ENCODE measurements around the gene DISP3.

The DISP3 gene

DNA sequence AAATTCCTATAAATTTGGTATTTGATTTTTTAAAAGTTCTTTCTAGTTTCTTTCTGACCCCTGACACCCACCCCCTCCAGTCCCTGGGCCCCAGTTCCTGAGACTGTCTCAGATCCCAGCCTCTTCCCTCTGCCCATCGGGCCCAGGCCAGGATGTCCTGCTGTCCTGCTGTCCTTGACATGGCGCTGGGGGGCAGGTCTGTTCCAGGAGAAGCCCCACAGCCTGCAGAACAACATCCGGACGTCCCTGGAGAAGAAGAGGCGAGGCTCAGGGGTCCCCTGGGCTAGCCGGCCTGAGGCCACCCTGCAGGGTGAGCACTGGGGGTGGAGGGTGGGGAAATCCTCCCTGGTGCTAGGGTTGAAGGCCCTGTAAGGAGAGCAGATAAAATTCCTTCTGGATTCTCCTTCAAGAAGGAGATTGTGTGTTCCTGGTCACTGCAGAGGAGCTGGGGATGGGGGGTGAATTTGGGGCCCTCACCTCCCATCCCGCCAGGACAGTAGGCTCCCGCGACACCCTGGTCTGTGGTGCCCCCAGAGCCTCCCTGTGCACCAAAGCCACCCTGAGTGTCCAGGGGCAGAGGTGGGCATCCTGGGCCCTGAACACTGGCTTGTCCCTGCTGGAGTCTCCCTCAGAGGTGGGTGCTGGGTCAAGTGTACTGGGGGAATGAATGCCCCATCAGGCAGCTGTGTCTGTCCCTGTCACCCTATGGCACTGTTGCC, 45.0 kb downstream of the DISP3 start:
- no peaks in the 10 kb centered on the region for H3K4me1 ChIP-seq (ENCODE audit: control insufficient read depth, insufficient read depth, low read length)
- H3K9ac ChIP-seq (ENCODE audit: low read length in 2 of 2) = no peak overlapping the region
- peaks cover 0 to under 1% of the 10 kb centered on the region in 2 donors for H3K27me3 ChIP-seq (ENCODE audit: control insufficient read depth in 1 of 2, insufficient read depth in 2 of 2, low read length in 2 of 2)
- no peak overlapping the region for H3K27ac ChIP-seq (ENCODE audit: low read length)
- no peaks in the 10 kb centered on the region for H3K36me3 ChIP-seq (ENCODE audit: control insufficient read depth in 2 of 2, insufficient read depth in 2 of 2, low read length in 2 of 2)
- no peaks in the 10 kb centered on the region for H3K9me3 ChIP-seq (ENCODE audit: control insufficient read depth in 2 of 2, low read length in 2 of 2)
- H3K4me3 ChIP-seq (ENCODE audit: low read length in 2 of 2) = no peak overlapping the region

DNA sequence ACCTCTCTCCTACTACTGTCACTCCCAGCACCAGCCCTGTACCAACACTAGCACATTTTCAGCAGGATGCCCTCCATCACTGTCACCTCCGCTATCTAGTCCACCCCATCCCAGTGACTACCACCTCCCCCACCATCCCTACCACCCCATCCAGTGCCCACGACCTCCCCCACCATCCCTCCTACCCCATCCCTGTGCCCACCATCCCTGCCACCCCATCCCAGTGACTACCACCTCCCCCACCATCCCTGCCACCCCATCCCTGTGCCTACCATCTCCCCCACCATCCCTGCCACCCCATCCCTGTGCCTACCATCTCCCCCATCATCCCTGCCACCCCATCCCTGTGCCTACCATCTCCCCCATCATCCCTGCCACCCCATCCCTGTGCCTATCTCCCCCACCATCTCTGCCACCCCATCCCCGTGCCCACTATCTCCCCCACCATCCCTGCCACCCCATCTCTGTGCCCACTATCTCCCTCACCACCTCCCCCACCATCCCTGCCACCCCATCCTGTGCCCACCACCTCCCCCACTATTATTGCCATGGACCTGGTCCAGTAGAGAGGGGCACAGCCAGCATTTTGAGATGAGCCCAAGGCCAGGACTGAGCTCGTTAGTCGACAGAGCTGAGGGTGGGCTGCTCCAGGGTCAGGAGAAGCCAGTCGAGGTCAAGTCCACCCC, 45.7 kb downstream of the DISP3 start:
- no peaks in the 10 kb centered on the region for H3K27me3 ChIP-seq (ENCODE audit: control insufficient read depth in 1 of 2, insufficient read depth in 2 of 2, low read length in 2 of 2)
- no peaks in the 10 kb centered on the region for H3K9me3 ChIP-seq (ENCODE audit: control insufficient read depth in 2 of 2, low read length in 2 of 2)
- no peaks in the 10 kb centered on the region for H3K36me3 ChIP-seq (ENCODE audit: control insufficient read depth in 2 of 2, insufficient read depth in 2 of 2, low read length in 2 of 2)
- no peak overlapping the region for H3K4me3 ChIP-seq (ENCODE audit: low read length in 2 of 2)
- H3K27ac ChIP-seq (ENCODE audit: low read length) = no peak overlapping the region
- H3K4me1 ChIP-seq (ENCODE audit: control insufficient read depth, insufficient read depth, low read length) = no peaks in the 10 kb centered on the region
- H3K9ac ChIP-seq (ENCODE audit: low read length in 2 of 2) = no peak overlapping the region

DNA sequence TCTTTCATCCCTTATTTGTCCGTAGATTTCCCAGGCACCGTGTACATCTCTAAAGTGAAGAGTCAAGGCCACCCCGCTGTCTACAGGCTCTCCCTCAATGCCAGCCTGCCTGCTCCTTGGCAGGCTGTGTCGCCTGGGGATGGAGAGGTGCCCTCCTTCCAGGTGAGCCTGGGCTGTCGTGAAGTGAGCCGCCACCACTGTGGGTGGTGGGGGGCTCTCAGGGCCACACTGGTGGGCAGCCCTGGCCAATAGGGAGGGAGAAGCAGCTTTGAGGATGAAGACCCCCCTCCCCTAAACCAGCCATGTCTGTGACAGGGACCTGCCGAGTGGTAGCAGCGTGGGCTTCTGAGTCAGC, 46.2 kb downstream of the DISP3 start:
- H3K9me3 ChIP-seq (ENCODE audit: control insufficient read depth in 2 of 2, low read length in 2 of 2) = no peaks in the 10 kb centered on the region
- H3K9ac ChIP-seq (ENCODE audit: low read length in 2 of 2) = no peak overlapping the region
- no peaks in the 10 kb centered on the region for H3K4me1 ChIP-seq (ENCODE audit: control insufficient read depth, insufficient read depth, low read length)
- no peak overlapping the region for H3K4me3 ChIP-seq (ENCODE audit: low read length in 2 of 2)
- no peaks in the 10 kb centered on the region for H3K27me3 ChIP-seq (ENCODE audit: control insufficient read depth in 1 of 2, insufficient read depth in 2 of 2, low read length in 2 of 2)
- H3K27ac ChIP-seq (ENCODE audit: low read length) = no peak overlapping the region
- H3K36me3 ChIP-seq (ENCODE audit: control insufficient read depth in 2 of 2, insufficient read depth in 2 of 2, low read length in 2 of 2) = no peaks in the 10 kb centered on the region

DNA sequence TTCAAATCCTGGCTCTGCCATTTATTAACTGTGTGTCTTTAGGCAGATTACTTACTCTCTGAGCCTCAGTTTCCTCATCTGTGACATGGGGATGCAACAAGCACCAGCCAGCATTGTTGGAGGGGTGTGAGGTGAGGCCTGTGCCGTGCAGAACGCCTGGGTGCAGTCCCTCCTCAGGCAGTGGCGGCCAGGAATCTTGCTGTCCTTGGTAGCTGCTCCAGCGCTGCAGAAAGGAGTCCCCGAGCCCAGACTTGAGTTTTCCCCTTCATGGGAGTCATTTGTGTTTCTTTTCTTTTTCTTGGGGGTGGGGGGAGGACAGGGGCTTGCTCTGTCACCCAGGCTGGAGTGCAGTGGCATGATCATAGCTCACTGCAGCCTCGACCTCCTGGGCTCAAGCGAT, 46.6 kb downstream of the DISP3 start:
- Histone ChIP-seq H3K36me3 (ENCODE audit: control insufficient read depth in 2 of 2, insufficient read depth in 2 of 2, low read length in 2 of 2) (no peaks in the 10 kb centered on the region), H3K9me3 (ENCODE audit: control insufficient read depth in 2 of 2, low read length in 2 of 2) (no peaks in the 10 kb centered on the region), H3K4me3 (ENCODE audit: low read length in 2 of 2) (no peak overlapping the region), H3K4me1 (ENCODE audit: control insufficient read depth, insufficient read depth, low read length) (no peaks in the 10 kb centered on the region), H3K27me3 (ENCODE audit: control insufficient read depth in 1 of 2, insufficient read depth in 2 of 2, low read length in 2 of 2) (no peaks in the 10 kb centered on the region), H3K9ac (ENCODE audit: low read length in 2 of 2) (no peak overlapping the region), H3K27ac (ENCODE audit: low read length) (no peak overlapping the region)

DNA sequence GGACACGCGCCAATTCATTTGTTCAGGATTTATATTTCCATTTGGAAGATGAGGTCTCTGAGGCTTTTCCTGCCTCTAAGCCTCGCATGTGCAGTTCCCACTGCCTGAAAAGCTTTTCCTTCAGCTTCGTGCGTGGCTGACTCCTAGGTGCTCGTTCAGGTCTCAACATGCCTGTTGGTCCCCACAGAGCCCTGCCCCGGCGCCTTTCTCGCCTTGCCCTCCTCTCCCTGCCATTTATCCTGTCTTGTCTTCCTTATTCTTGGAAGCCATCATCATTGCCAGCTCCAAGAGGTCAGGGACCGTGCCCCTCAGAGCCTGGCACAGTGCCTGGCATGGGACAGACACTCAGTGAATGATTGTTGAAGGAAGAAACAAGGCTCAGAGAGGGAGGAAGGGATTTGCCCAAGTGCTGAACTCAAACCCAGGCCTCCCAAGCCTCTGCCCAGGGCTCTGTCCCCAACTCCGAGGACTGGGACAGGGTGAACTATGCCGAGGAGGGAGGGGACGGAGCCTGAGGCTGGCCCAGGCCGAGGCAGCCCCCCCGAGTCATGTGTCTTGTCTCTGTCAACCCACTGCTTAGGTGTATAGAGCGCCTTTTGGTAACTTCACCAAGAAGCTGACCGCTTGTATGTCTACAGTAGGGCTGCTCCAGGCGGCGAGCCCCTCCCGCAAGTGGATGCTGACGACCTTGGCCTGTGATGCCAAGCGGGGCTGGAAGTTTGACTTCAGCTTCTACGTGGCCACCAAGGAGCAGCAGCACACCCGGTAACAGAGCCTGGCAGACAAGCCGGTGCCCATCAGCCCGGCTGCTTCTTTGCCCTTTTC, 47.3 kb downstream of the DISP3 start:
- Histone ChIP-seq H3K9me3 (ENCODE audit: control insufficient read depth in 2 of 2, low read length in 2 of 2) (no peaks in the 10 kb centered on the region), H3K27me3 (ENCODE audit: control insufficient read depth in 1 of 2, insufficient read depth in 2 of 2, low read length in 2 of 2) (peaks cover 0 to 2% of the 10 kb centered on the region in 2 donors), H3K27ac (ENCODE audit: low read length) (no peak overlapping the region), H3K4me3 (ENCODE audit: low read length in 2 of 2) (no peak overlapping the region), H3K4me1 (ENCODE audit: control insufficient read depth, insufficient read depth, low read length) (no peaks in the 10 kb centered on the region), H3K36me3 (ENCODE audit: control insufficient read depth in 2 of 2, insufficient read depth in 2 of 2, low read length in 2 of 2) (no peaks in the 10 kb centered on the region), H3K9ac (ENCODE audit: low read length in 2 of 2) (no peak overlapping the region)

DNA sequence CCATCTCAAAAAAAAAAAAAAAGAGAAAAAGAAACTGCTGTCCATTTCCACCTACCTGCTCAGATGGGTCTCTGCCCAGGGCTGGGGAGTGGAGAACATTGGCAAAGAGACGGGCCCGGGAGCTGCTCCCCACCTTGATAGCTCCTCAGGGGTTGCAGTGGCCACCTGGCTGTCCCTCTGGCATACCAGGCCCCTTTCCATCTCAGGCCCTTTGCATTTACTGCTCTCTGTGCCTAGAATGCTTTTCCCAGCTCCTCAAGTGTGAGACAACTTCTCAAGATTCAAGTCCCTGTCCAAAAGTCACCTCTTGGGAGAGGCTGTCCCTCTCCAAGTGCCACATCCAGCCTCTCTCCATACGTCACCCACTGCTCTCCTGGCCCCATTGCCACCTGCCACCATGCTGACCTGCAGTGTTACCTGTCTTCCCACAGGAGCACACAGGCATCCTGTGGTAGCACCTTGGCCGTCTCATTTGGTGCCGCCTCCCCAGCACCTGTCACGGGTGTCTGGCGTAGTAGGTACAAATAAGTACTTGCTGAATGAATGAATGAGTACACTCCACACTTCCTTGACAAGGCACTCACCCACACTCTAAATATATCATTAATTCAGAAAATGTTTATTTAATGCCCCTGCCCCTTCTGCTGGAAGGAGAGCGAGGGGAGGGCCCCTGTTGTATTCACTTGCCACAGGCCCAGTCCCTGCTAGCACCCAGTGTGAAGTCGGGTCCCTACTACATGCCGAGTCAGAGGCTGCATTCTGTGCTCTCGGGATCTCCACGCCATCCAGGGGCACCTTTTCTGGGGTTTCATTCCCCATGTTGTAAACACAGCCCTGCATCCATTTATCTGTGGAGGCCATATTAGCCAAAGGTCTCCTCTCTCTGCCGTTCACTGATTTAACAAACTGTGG, 48.8 kb downstream of the DISP3 start:
- Histone ChIP-seq H3K27ac (ENCODE audit: low read length) (no peak overlapping the region), H3K9me3 (ENCODE audit: control insufficient read depth in 2 of 2, low read length in 2 of 2) (no peaks in the 10 kb centered on the region), H3K36me3 (ENCODE audit: control insufficient read depth in 2 of 2, insufficient read depth in 2 of 2, low read length in 2 of 2) (no peaks in the 10 kb centered on the region), H3K27me3 (ENCODE audit: control insufficient read depth in 1 of 2, insufficient read depth in 2 of 2, low read length in 2 of 2) (peaks cover 0 to 3% of the 10 kb centered on the region in 2 donors), H3K9ac (ENCODE audit: low read length in 2 of 2) (no peak overlapping the region), H3K4me1 (ENCODE audit: control insufficient read depth, insufficient read depth, low read length) (no peaks in the 10 kb centered on the region), H3K4me3 (ENCODE audit: low read length in 2 of 2) (no peak overlapping the region)

DNA sequence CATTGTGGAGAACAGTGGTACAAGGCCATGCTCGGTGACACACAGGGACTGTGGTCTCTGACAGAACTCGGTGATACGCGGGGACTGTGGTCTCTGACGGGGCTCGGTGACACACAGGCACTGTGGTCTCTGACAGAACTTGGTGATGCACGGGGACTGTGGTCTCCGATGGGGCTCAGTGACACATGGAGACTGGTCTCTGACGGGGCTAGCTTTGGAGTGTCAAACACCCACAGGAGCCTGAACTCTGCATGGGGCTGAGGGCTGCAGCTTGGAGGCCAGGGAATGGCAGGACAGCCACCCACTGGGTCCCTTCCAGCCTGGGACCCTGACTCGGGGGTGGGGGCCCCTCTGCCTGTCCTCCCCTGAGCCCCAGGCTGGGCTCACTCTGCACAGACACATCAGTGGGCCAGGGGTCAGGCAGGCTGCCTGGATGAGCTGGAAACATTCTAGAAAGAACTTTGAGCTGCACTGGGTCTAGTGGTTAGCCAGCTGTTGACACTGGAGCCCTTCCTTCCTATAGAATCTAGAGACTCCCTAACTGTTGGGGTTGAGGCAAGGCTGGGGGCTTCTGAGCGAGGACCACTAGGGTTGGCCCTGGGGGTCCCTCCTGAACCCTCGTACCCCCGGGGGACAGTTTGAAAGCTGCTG, 49.8 kb downstream of the DISP3 start:
- Histone ChIP-seq H3K27me3 (ENCODE audit: control insufficient read depth in 1 of 2, insufficient read depth in 2 of 2, low read length in 2 of 2) (peaks cover 0 to 3% of the 10 kb centered on the region in 2 donors), H3K4me1 (ENCODE audit: control insufficient read depth, insufficient read depth, low read length) (no peaks in the 10 kb centered on the region), H3K9ac (ENCODE audit: low read length in 2 of 2) (no peak overlapping the region), H3K9me3 (ENCODE audit: control insufficient read depth in 2 of 2, low read length in 2 of 2) (no peaks in the 10 kb centered on the region), H3K27ac (ENCODE audit: low read length) (no peak overlapping the region), H3K4me3 (ENCODE audit: low read length in 2 of 2) (no peak overlapping the region), H3K36me3 (ENCODE audit: control insufficient read depth in 2 of 2, insufficient read depth in 2 of 2, low read length in 2 of 2) (no peaks in the 10 kb centered on the region)

DNA sequence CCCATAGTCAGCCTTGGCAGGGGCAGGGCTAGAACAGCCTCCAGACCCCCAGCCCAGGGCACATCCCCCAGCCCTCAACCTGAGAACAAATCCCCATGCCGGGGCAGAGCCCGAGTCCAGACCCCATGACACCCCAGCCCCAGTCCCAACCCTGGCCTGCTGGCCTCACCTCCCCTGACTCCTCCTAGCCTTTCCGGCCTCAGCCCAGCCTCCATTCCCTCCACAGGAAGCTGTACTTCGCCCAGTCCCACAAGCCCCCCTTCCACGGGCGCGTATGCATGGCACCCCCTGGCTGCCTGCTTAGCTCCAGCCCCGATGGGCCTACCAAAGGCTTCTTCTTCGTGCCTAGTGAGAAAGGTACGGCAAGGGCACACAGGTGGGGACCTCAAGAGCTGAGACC, 50.4 kb downstream of the DISP3 start:
- Histone ChIP-seq H3K4me3 (ENCODE audit: low read length in 2 of 2) (no peak overlapping the region), H3K4me1 (ENCODE audit: control insufficient read depth, insufficient read depth, low read length) (no peaks in the 10 kb centered on the region), H3K27me3 (ENCODE audit: control insufficient read depth in 1 of 2, insufficient read depth in 2 of 2, low read length in 2 of 2) (peaks cover 0 to 3% of the 10 kb centered on the region in 2 donors), H3K9ac (ENCODE audit: low read length in 2 of 2) (no peak overlapping the region), H3K36me3 (ENCODE audit: control insufficient read depth in 2 of 2, insufficient read depth in 2 of 2, low read length in 2 of 2) (no peaks in the 10 kb centered on the region), H3K27ac (ENCODE audit: low read length) (no peak overlapping the region), H3K9me3 (ENCODE audit: control insufficient read depth in 2 of 2, low read length in 2 of 2) (no peaks in the 10 kb centered on the region)

DNA sequence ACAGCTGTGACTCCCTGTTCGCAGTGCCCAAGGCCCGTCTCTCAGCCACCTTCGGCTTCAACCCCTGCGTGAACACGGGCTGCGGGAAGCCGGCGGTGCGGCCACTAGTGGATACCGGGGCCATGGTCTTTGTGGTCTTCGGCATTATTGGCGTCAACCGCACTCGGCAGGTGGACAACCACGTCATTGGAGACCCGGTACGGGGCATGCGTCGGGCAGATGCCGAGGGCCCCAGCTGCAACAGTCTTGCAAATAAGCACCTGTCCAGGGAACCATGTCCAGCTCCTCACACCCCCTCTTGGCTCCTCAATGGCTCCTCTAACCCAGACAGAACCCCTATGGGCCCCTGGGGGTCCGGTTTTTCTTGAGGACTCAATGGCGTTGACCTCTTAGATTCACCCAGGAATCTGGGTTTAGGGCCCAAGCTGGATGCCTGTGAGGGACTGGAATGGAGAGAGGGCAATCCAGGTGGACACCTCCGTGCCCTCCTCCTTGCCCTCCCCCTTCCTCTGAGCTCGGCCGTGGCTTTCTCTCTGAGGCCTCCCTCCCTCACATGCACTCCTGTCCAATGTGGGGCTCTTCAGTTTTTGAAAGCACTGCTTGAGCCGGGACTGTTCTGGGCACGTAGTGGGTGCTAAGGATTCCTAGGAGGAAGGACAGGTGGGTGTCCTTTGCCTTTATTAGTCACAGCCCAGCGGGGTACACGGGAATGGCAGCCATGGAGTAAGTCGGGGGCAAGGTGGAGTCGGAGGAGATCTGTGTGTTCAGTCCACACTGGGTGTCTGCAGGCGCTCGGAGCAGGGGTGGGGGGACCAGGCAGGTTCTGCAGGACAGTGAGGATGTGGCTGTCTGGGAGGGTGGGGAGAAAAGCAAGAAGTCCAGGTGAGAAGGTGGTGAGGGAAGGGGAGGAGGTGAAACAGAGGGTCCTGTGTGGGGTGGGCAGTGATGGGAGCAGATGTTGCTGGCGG, 51.1 kb downstream of the DISP3 start:
- H3K4me1 ChIP-seq (ENCODE audit: control insufficient read depth, insufficient read depth, low read length) = no peaks in the 10 kb centered on the region
- no peak overlapping the region for H3K9ac ChIP-seq (ENCODE audit: low read length in 2 of 2)
- H3K36me3 ChIP-seq (ENCODE audit: control insufficient read depth in 2 of 2, insufficient read depth in 2 of 2, low read length in 2 of 2) = no peaks in the 10 kb centered on the region
- H3K27me3 ChIP-seq (ENCODE audit: control insufficient read depth in 1 of 2, insufficient read depth in 2 of 2, low read length in 2 of 2) = peaks cover 0 to 3% of the 10 kb centered on the region in 2 donors
- H3K27ac ChIP-seq (ENCODE audit: low read length) = no peak overlapping the region
- H3K4me3 ChIP-seq (ENCODE audit: low read length in 2 of 2) = no peak overlapping the region
- no peaks in the 10 kb centered on the region for H3K9me3 ChIP-seq (ENCODE audit: control insufficient read depth in 2 of 2, low read length in 2 of 2)

Data from stomach smooth muscle (tissue), 2 donors.